Common myeloid progenitor, CD34-positive (primary cell): ENCODE results near the gene DDX52.

Experiments used
- CTCF ChIA-PET: fragments of 350-600 bp; sonication (Branson Sonifier 250); formaldehyde crosslinking; loops from one replicate; lab custom pipeline; 2021; ENCODE audit warnings: antibody characterized with exemption; lab: Charles Lee
- POLR2A ChIA-PET: fragments of 350-600 bp; sonication (Branson Sonifier 250); formaldehyde crosslinking; loops from one replicate; lab custom pipeline; 2021; ENCODE audit warnings: antibody characterized with exemption; lab: Charles Lee
- DNase-seq, 3 donors: peaks; one replicate each; pipeline versions ENCODE4 v3.0.0 to v3.0.0-alpha.2; 2013
- H3K27ac ChIP-seq, 2 experiments: 1 replicate in 1 of 2; 2 replicates in 1 of 2; pipeline ENCODE4 v1.7.0; 2013; ENCODE audit warnings: inconsistent platforms in 2 of 2, low read length in 2 of 2, mild to moderate bottlenecking in 2 of 2, low read depth in 1 of 2, moderate library complexity in 1 of 2; ENCODE audit not compliant: severe bottlenecking in 2 of 2, insufficient read depth in 1 of 2, poor library complexity in 1 of 2
- H3K27me3 ChIP-seq, 5 experiments: replicated peaks in 2 of 5; 1 replicate in 3 of 5; 2 replicates in 2 of 5; pipeline versions ENCODE4 v1.6.1 to v1.7.0; 2013; ENCODE audit warnings: low read length in 4 of 5, mild to moderate bottlenecking in 2 of 5, moderate library complexity in 2 of 5, inconsistent platforms in 1 of 5; ENCODE audit not compliant: insufficient read depth in 5 of 5, control insufficient read depth in 4 of 5
- H3K36me3 ChIP-seq, 4 experiments: 1 replicate in 2 of 4; 2 replicates in 2 of 4; pipeline versions ENCODE4 v1.6.1 to v1.7.0; 2013; ENCODE audit warnings: low read length in 3 of 4, control low read depth in 1 of 4, mild to moderate bottlenecking in 1 of 4; ENCODE audit not compliant: control insufficient read depth in 4 of 4, insufficient read depth in 4 of 4
- H3K4me1 ChIP-seq, 4 experiments: 1 replicate in 3 of 4; 2 replicates in 1 of 4; pipeline versions ENCODE4 v1.6.1 to v1.7.1; 2013; ENCODE audit warnings: low read length in 3 of 4, mild to moderate bottlenecking in 3 of 4, control low read depth in 1 of 4, inconsistent platforms in 1 of 4, moderate library complexity in 1 of 4; ENCODE audit not compliant: control insufficient read depth in 4 of 4, insufficient read depth in 4 of 4; ENCODE audit errors: control extremely low read depth in 1 of 4
- H3K4me3 ChIP-seq, 7 experiments: 1 replicate in 4 of 7; 2 replicates in 3 of 7; pipeline versions ENCODE4 v1.5.1 to v1.7.0; 2013; ENCODE audit warnings: mild to moderate bottlenecking in 7 of 7, low read length in 6 of 7, moderate library complexity in 6 of 7, inconsistent platforms in 2 of 7, low read depth in 2 of 7, control low read depth in 1 of 7; ENCODE audit not compliant: insufficient read depth in 4 of 7, control insufficient read depth in 1 of 7; ENCODE audit errors: extremely low read depth in 1 of 7
- H3K9me3 ChIP-seq, 5 experiments: 1 replicate in 4 of 5; 2 replicates in 1 of 5; pipeline versions ENCODE4 v1.6.1 to v1.7.1; 2013; ENCODE audit warnings: low read length in 4 of 5, mild to moderate bottlenecking in 2 of 5, inconsistent platforms in 1 of 5, low read depth in 1 of 5, moderate library complexity in 1 of 5; ENCODE audit not compliant: control insufficient read depth in 4 of 5, insufficient read depth in 2 of 5; ENCODE audit errors: control extremely low read depth in 1 of 5
- WGBS: methylation state at CpG from one replicate; pipeline ENCODE4 v1.1.5; 2013; ENCODE audit not compliant: insufficient coverage; 5-methylcytosine and 5-hydroxymethylcytosine counted together

Gene DDX52

DNA sequence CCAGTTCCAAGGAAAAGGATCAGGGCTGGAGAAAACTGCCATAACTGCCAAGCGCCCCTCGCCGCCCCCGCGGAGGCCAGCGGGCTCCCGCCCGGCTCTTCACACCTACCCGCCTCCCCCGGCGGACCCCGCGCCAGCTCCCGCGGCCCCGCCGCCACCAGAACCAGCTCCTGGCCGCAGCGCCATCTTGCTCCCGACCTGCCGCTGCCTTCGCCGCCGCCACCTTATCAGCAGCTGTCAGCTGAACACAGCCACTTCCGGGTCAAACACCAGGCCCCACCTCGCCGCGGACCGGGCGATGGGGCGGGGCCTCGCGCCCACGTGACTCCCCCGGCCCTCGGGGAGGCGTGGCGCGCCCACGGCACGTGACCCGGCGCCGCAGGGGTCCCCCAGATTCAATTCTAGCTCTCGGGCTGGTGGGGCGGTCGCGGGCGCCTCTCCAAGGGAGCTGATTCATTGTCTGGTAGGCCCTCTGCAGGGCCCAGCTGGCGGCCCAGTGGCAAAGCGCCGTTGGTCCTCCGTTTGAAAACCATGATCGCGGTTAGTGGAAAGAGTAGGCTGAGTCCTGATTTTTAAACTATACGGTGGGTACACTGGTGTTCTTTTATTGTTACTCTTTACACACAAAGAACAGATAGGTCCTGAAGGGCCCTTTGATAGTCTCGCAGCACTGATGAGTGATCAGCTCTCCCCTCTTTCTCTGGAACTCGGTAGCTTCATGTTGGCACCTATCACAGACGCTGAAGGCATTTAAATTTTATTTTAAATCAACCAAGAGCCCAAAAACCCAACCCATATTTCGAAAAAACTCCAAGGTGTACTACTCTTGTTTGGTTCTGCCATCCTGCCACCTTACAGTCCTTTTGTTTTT, 33.8 kb downstream of the DDX52 start, which contains the start of gene SYNRG:
SYNRG (minus strand) TSS at position 249 of the 871 bp plus-strand sequence; CDS start at position 186, 63 bp downstream.
- H3K36me3 ChIP-seq = peaks cover 6 to 20% (median 12%) of the 10 kb centered on the region in 4 experiments
- WGBS = under 1% methylated on average over 46 of the region's 60 CpGs
- H3K27ac ChIP-seq = peak within 1 kb of the TSS; percentile 78 to 88
- peak; percentile 96 to 99 (median 98) for DNase-seq
- POLR2A ChIA-PET = interaction anchor here (0.6 to 1.8 kb wide), 6 partner anchors 9 to 226 kb away, joined by 3 to 7 read pairs (median 3); no protein-coding TSS in a partner anchor
- no peaks in the 10 kb centered on the region for H3K27me3 ChIP-seq
- H3K4me1 ChIP-seq = peaks cover 21 to 43% (median 32%) of the 10 kb centered on the region in 4 experiments
- CTCF ChIA-PET = interaction anchor here (0.6 to 2.1 kb wide), 9 partner anchors 10 to 1041 kb away, joined by 3 to 11 read pairs (median 3); no protein-coding TSS in a partner anchor
- no peaks in the 10 kb centered on the region for H3K9me3 ChIP-seq
- peak within 1 kb of the TSS; percentile 83 to 94 (median 89) for H3K4me3 ChIP-seq

DNA sequence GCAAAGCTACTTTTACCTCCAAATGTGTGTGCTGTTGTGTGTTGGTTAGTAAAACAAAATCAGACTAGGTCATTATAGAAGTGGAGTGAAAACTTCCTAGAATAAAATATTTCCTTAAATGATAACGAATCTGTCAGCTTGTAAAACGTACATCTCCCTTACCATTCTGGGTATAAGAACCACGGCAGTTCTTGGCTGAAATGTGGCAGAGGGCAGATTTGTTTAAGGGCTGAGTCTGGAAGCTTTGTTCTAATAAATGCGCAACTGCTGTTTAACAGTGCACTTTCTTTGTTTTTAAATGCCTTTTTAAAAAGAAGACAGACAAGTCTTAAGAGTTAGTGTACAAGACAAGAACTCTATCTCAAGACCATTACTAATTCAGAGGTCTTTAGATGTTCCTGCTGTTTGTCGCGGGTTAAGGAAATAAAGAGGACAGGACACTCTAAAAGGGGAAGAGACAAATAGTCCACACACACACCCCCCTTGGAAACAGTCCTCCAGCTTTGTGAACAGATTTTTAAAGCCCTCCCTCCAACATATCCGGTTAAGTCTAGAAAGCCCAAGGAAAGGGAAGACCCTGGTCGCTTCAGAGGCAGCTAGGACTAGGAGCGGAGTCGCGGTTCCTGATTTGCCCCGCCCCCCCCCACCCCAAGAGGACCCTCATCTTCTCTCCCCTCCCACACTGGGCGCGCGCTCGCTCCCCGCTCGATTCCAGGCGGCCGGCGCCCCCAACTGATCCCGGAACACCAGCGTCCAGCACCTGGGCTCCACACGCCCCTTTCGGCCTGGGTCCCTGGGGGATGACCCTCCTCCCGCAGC, 34.7 kb downstream of the DDX52 start:
- H3K27me3 ChIP-seq = no peaks in the 10 kb centered on the region
- WGBS = 0% methylated on average over 16 of the region's 26 CpGs
- peak overlapping the region; percentile 83 to 94 (median 89) for H3K4me3 ChIP-seq
- H3K36me3 ChIP-seq = peaks cover under 1 to 16% (median 8%) of the 10 kb centered on the region in 4 experiments
- ChIA-PET POLR2A (interaction anchor here (0.6 to 1.8 kb wide), 3 partner anchors 14 to 172 kb away, joined by 3 to 6 read pairs (median 3); no protein-coding TSS in a partner anchor), CTCF (interaction anchor here (0.8 to 1.6 kb wide), 3 partner anchors 11 to 19 kb away, joined by 3 to 11 read pairs (median 3); no protein-coding TSS in a partner anchor)
- peak overlapping the region; percentile 78 to 88 for H3K27ac ChIP-seq
- peaks cover 21 to 43% (median 32%) of the 10 kb centered on the region in 4 experiments for H3K4me1 ChIP-seq
- peaks cover 0 to 2% (median under 1%) of the 10 kb centered on the region in 5 experiments for H3K9me3 ChIP-seq
- peak; percentile 29 to 69 (median 58) for DNase-seq

DNA sequence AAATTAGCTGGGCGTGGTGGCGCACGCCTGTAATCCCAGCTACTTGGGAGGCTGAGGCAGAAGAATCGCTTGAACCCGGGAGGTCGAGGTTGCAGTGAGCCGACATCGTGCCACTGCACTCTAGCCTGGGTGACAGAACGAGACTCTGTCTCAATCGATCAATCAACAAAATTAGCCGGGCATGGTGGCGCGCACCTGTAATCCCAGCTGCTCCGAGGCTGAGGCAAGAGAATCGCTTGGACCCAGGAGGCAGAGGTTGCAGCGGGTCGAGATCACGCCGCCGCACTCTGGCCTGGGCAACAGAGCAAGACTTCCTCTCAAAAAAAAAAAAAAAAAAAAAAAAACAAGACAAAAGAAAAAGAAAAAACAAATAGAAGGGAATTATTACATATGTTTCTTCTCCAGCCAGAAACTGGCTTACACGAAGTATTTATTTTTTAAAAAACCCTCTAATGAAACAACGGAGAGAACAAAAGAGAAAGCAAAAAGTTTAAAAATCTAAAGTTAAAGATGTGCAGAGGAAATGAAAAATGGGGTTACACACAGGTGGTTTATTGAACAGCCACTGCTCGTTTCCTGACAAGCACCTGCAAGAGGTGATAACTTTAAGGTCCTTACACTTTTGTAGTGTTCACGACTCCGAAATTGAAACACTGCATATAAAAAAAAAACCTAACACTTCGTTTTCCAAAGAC, 35.5 kb downstream of the DDX52 start:
- peak; percentile 14 to 73 (median 54) for DNase-seq
- H3K27ac ChIP-seq = peak overlapping the region; percentile 78 to 88

DNA sequence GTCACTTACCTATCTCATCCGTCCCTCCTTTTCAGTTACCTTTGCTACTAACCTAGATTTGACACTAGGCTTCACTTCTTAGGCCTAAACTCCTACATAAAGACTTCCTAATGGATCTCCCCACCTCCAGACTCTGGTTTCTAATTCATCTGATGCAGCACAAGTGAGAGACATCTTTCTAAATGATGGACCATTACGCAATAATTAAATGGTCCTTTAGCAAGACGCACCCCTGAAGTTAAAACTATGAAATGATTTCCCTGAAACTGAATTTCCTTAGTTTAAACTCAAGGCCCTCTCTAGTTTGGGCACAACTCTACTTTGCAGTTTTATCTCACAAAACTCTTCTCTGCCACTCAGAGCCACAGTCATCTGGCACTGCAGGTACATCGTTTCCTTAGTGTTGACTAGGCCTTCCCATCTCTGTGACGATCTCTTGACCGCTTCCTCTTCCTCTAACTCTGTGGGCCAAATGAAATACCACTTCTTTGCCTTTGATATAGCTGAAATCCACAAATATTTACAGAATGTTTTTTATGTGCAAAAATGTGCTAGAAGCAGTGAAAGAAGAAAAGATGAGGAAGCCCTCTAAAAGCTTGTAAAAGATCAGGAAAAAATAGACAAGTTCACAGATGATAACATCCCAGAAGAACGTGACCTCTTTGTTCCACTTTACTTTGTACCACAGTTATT, 37.3 kb downstream of the DDX52 start:
- CTCF ChIA-PET = interaction anchor here (1.8 kb wide), 1 partner anchor 10 kb away, joined by 5 read pairs; no protein-coding TSS in a partner anchor
- peaks cover 0 to 4% (median 2%) of the 10 kb centered on the region in 5 experiments for H3K9me3 ChIP-seq
- no peaks in the 10 kb centered on the region for H3K27me3 ChIP-seq
- peaks cover 21 to 43% (median 32%) of the 10 kb centered on the region in 4 experiments for H3K4me1 ChIP-seq
- peak overlapping the region in 3 of 7 experiments; percentile 23 to 56 (median 53) for H3K4me3 ChIP-seq
- 34% methylated on average over 6 of the region's 7 CpGs for WGBS
- peaks cover 2 to 6% (median 4%) of the 10 kb centered on the region in 4 experiments for H3K36me3 ChIP-seq
- DNase-seq = peak; percentile 36 to 46 (median 39)
- peak overlapping the region in 1 of 2 experiments; percentile 54 for H3K27ac ChIP-seq
- POLR2A ChIA-PET = no interaction called here

More for the DNA sequence above, 35.5 kb downstream of the DDX52 start:
- H3K4me1 ChIP-seq = peaks cover 21 to 43% (median 32%) of the 10 kb centered on the region in 4 experiments
- peaks cover 4 to 12% (median 5%) of the 10 kb centered on the region in 4 experiments for H3K36me3 ChIP-seq
- H3K27me3 ChIP-seq = no peaks in the 10 kb centered on the region
- 83% methylated on average over 8 of the region's 26 CpGs for WGBS
- peak overlapping the region in 6 of 7 experiments; percentile 83 to 94 (median 88) for H3K4me3 ChIP-seq
- ChIA-PET POLR2A (no interaction called here), CTCF (no interaction called here)
- peaks cover 0 to 4% (median 2%) of the 10 kb centered on the region in 5 experiments for H3K9me3 ChIP-seq

DNA sequence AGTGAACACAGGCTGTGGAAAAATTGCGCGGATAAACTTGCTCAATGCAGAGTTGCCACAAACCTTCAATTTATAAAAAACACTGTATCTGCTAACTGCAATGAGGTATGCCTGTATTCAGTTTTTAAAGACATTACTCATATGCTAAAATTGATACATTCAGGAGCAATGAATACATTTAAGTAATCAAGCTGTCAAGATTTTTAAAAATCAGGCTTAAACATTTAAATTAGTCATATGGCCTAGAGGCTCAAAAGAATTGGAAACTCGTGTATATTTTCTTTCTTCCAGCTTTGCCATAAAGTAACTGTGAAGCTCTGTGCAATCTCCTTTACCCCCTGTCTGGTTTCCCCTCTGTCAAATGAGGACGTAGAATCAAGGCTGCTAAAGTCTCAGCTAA, 38.2 kb downstream of the DDX52 start:
- Histone ChIP-seq H3K9me3 (peaks cover 0 to 4% (median 2%) of the 10 kb centered on the region in 5 experiments), H3K4me1 (peaks cover 21 to 42% (median 31%) of the 10 kb centered on the region in 4 experiments), H3K4me3 (no peak overlapping the region), H3K27me3 (no peaks in the 10 kb centered on the region), H3K27ac (no peak overlapping the region), H3K36me3 (peaks cover 2 to 11% (median 6%) of the 10 kb centered on the region in 4 experiments)
- CTCF ChIA-PET = interaction anchor here (0.7 to 1.8 kb wide), 3 partner anchors 9 to 77 kb away, joined by 3 to 5 read pairs (median 4); no protein-coding TSS in a partner anchor
- 93% methylated on average over 3 of the region's 4 CpGs for WGBS
- DNase-seq = no peak
- POLR2A ChIA-PET = no interaction called here
